Hematopoietic multipotent progenitor cell (in vitro differentiated cells): ENCODE data around the gene NFYA. TPM values are rescaled to one million over a fixed set of nuclear protein-coding genes. Genes with fewer than 3 reads are reported as not detected.

ENCODE experiments used
- DNase-seq, 3 donors: peaks; one replicate each; pipeline ENCODE4 v3.0.0-alpha.2; 2011 to 2015; ENCODE audit warnings: low read depth in 2 of 3, low spot score in 2 of 3
- total RNA-seq: library from RNA; depleted of rRNA; stranded (reverse); fragments of >200 nt; gene quantifications from one replicate; pipeline ENCODE4 v1.2.3, GENCODE V29; 2012

NFYA gene
- total RNA-seq, 1 donor = 54.7 TPM

- DNase-seq = no peak
Observed at GRCh38 chr6:41045664-41046063, 27.1 kb upstream of the NFYA start.

- DNase-seq = no peak
Observed at GRCh38 chr6:41046084-41046483, 26.7 kb upstream of the NFYA start.

- no peak for DNase-seq
Observed at GRCh38 chr6:41047306-41047705, 25.5 kb upstream of the NFYA start.

- no peak for DNase-seq
Observed at GRCh38 chr6:41047745-41048732, 24.7 kb upstream of the NFYA start.

- DNase-seq = no peak
Observed at GRCh38 chr6:41049521-41049920, 23.3 kb upstream of the NFYA start.

- DNase-seq = no peak
Observed at GRCh38 chr6:41049955-41050354, 22.8 kb upstream of the NFYA start.

- no peak for DNase-seq
Observed at GRCh38 chr6:41050536-41050935, 22.2 kb upstream of the NFYA start.

- DNase-seq = peak in 1 of 3 donors; percentile 45
Observed at GRCh38 chr6:41051873-41052272, 20.9 kb upstream of the NFYA start.

- no peak for DNase-seq
Observed at GRCh38 chr6:41053041-41053440, 19.7 kb upstream of the NFYA start, which contains the start of gene APOBEC2. APOBEC2 (plus strand) TSS chr6:41053202; CDS start chr6:41053348, 146 bp downstream.

GRCh38 chr6:41054511-41054910 is 18.3 kb upstream of the NFYA start:
- no peak for DNase-seq

- DNase-seq = no peak
Observed at GRCh38 chr6:41055149-41055548, 17.6 kb upstream of the NFYA start.

GRCh38 chr6:41056768-41057490 is 15.8 kb upstream of the NFYA start:
- DNase-seq = no peak

- DNase-seq = no peak
Observed at GRCh38 chr6:41058783-41059181, 14.0 kb upstream of the NFYA start.

GRCh38 chr6:41059556-41059955 is 13.2 kb upstream of the NFYA start:
- DNase-seq = no peak

- DNase-seq = no peak
Observed at GRCh38 chr6:41061196-41061726, 11.5 kb upstream of the NFYA start.

GRCh38 chr6:41062056-41062455 is 10.7 kb upstream of the NFYA start:
- no peak for DNase-seq

GRCh38 chr6:41063884-41064285 is 8.9 kb upstream of the NFYA start:
- DNase-seq = no peak

- no peak for DNase-seq
Observed at GRCh38 chr6:41064841-41065240, 7.9 kb upstream of the NFYA start.

GRCh38 chr6:41065550-41066026 is 7.2 kb upstream of the NFYA start:
- no peak for DNase-seq

- peak; percentile 56 to 75 (median 70) for DNase-seq
Observed at GRCh38 chr6:41066867-41067304, 5.9 kb upstream of the NFYA start.

GRCh38 chr6:41071501-41071922 is 1.3 kb upstream of the NFYA start:
- no peak for DNase-seq
